Urinary bladder (tissue), 4 donors: ENCODE measurements around the gene SMG1. TPM values are rescaled to one million over a fixed set of nuclear protein-coding genes. Genes with fewer than 3 reads are reported as not detected.
"Not testable (repeated sequence)": the region's sequence is repeated elsewhere in the genome, so short reads cannot be mapped to it uniquely, and the experiment has no call there.

Experiments used
- DNase-seq: peaks from one replicate; pipeline ENCODE4 v3.0.0-alpha.2; 2015; ENCODE audit errors: extremely low spot score
- H3K27ac ChIP-seq: one replicate; pipeline ENCODE4 v1.5.1; 2013; ENCODE audit warnings: low read depth, mild to moderate bottlenecking, moderate library complexity
- H3K36me3 ChIP-seq: one replicate; pipeline ENCODE4 v1.6.1; 2013; ENCODE audit warnings: mild to moderate bottlenecking, moderate library complexity; ENCODE audit not compliant: insufficient read depth
- H3K4me1 ChIP-seq: one replicate; pipeline ENCODE4 v1.6.1; 2013; ENCODE audit warnings: mild to moderate bottlenecking, moderate library complexity; ENCODE audit not compliant: insufficient read depth
- H3K4me3 ChIP-seq: one replicate; pipeline ENCODE4 v1.5.1; 2013; ENCODE audit warnings: low read depth, low read length
- WGBS: extraction: QIAGEN DNeasy Blood & Tissue Kit; methylation state at CpG from one replicate; pipeline ENCODE4 v1.1.7; 2013; 5-methylcytosine and 5-hydroxymethylcytosine counted together
- polyA plus RNA-seq: library from polyadenylated mRNA; stranded (reverse); fragments of 200-250 nt; gene quantifications from one replicate; pipeline ENCODE4 v1.2.3, GENCODE V29; 2013
- total RNA-seq: library from RNA; depleted of rRNA; stranded (reverse); fragments of >200 nt; gene quantifications from one replicate; pipeline ENCODE4 v1.2.3, GENCODE V29; 2014
- donor health status: healthy with polysubstance abuse.
- donor health status: healthy.

Gene SMG1
- total and polyA plus RNA-seq, 2 donors: 16.9 to 143 TPM

- DNase-seq: no peak
- Histone ChIP-seq H3K4me3 (no peak overlapping the region), H3K36me3 (no peaks in the 10 kb centered on the region), H3K4me1 (no peaks in the 10 kb centered on the region), H3K27ac (no peak overlapping the region)
- 88% methylated on average over 9 of the region's 9 CpGs for WGBS
Measured at GRCh38 chr16:18948372-18949020, 22.3 kb upstream of the SMG1 start.

GRCh38 chr16:18945233-18945632 is 19.0 kb upstream of the SMG1 start:
- Histone ChIP-seq H3K27ac (no peak overlapping the region), H3K36me3 (no peaks in the 10 kb centered on the region), H3K4me3 (no peak overlapping the region), H3K4me1 (no peaks in the 10 kb centered on the region)
- DNase-seq: no peak
- WGBS: 73% methylated on average over 7 of the region's 7 CpGs

GRCh38 chr16:18943414-18943813 is 17.2 kb upstream of the SMG1 start:
- DNase-seq: no peak
- Histone ChIP-seq H3K27ac (no peak overlapping the region), H3K4me1 (no peaks in the 10 kb centered on the region), H3K36me3 (no peaks in the 10 kb centered on the region), H3K4me3 (no peak overlapping the region)
- WGBS: 81% methylated on average over 7 of the region's 7 CpGs

- Histone ChIP-seq H3K4me3 (no peak overlapping the region), H3K27ac (no peak overlapping the region), H3K4me1 (no peaks in the 10 kb centered on the region), H3K36me3 (no peaks in the 10 kb centered on the region)
- 26% methylated on average over 1 of the region's 1 CpG for WGBS
- DNase-seq: no peak
Measured at GRCh38 chr16:18942061-18942460, 15.9 kb upstream of the SMG1 start.

GRCh38 chr16:18941471-18941870 is 15.3 kb upstream of the SMG1 start:
- Histone ChIP-seq H3K27ac (no peak overlapping the region), H3K4me1 (no peaks in the 10 kb centered on the region), H3K36me3 (no peaks in the 10 kb centered on the region), H3K4me3 (no peak overlapping the region)
- no peak for DNase-seq

- no peak overlapping the region for H3K4me3 ChIP-seq
- H3K27ac ChIP-seq: no peak overlapping the region
- no peaks in the 10 kb centered on the region for H3K4me1 ChIP-seq
- no peak for DNase-seq
- 93% methylated on average over 9 of the region's 9 CpGs for WGBS
- no peaks in the 10 kb centered on the region for H3K36me3 ChIP-seq
Measured at GRCh38 chr16:18938986-18939385, 12.8 kb upstream of the SMG1 start.

GRCh38 chr16:18937390-18937789 is 11.2 kb upstream of the SMG1 start:
- no peaks in the 10 kb centered on the region for H3K4me1 ChIP-seq
- no peaks in the 10 kb centered on the region for H3K36me3 ChIP-seq
- H3K27ac ChIP-seq: no peak overlapping the region
- DNase-seq: no peak
- H3K4me3 ChIP-seq: no peak overlapping the region

- Histone ChIP-seq H3K27ac (no peak overlapping the region), H3K36me3 (no peaks in the 10 kb centered on the region), H3K4me1 (no peaks in the 10 kb centered on the region), H3K4me3 (no peak overlapping the region)
- DNase-seq: no peak
- WGBS: 85% methylated on average over 7 of the region's 7 CpGs
Measured at GRCh38 chr16:18936727-18937340, 10.6 kb upstream of the SMG1 start.

- Histone ChIP-seq H3K36me3 (no peaks in the 10 kb centered on the region), H3K27ac (no peak overlapping the region), H3K4me3 (no peak overlapping the region), H3K4me1 (no peaks in the 10 kb centered on the region)
- 4% methylated on average over 1 of the region's 1 CpG for WGBS
- DNase-seq: no peak
Measured at GRCh38 chr16:18933501-18933900, 7.3 kb upstream of the SMG1 start.

- Histone ChIP-seq H3K4me1 (no peaks in the 10 kb centered on the region), H3K36me3 (no peaks in the 10 kb centered on the region), H3K4me3 (no peak overlapping the region), H3K27ac (no peak overlapping the region)
- WGBS: 47% methylated on average over 5 of the region's 5 CpGs
- DNase-seq: no peak
Measured at GRCh38 chr16:18932243-18932987, 6.2 kb upstream of the SMG1 start.

GRCh38 chr16:18931756-18932155 is 5.5 kb upstream of the SMG1 start:
- Histone ChIP-seq H3K36me3 (no peaks in the 10 kb centered on the region), H3K27ac (no peak overlapping the region), H3K4me1 (no peaks in the 10 kb centered on the region), H3K4me3 (no peak overlapping the region)
- WGBS: 59% methylated on average over 5 of the region's 5 CpGs
- no peak for DNase-seq

- H3K4me1 ChIP-seq, H3K4me3 ChIP-seq, H3K36me3 ChIP-seq, H3K27ac ChIP-seq, DNase-seq: not testable (repeated sequence)
- WGBS: 61% methylated on average over 4 of the region's 4 CpGs
Measured at GRCh38 chr16:18930095-18930494, 3.9 kb upstream of the SMG1 start.

- not testable (repeated sequence) for H3K36me3 ChIP-seq, DNase-seq, H3K4me1 ChIP-seq, H3K27ac ChIP-seq, H3K4me3 ChIP-seq
- WGBS: 89% methylated on average over 7 of the region's 7 CpGs
Measured at GRCh38 chr16:18928073-18928472, 1.9 kb upstream of the SMG1 start.
